Glomerular visceral epithelial cell (primary cell): ENCODE results near the gene CRYBB1.

Experiments
- DNase-seq: peaks from one replicate; pipeline ENCODE4 v3.0.0-alpha.2; 2016; ENCODE audit errors: extremely low spot score

Gene CRYBB1

GRCh38 chr22:26617271-26618199 is at the start of gene CRYBB1:
CRYBB1 (minus strand) TSS chr22:26618027; CDS start chr22:26616319, 1,708 bp downstream.
- no peak for DNase-seq

- no peak for DNase-seq
Observed at GRCh38 chr22:26667140-26667539, 49.3 kb upstream of the CRYBB1 start.

GRCh38 chr22:26665813-26666231 is 48.0 kb upstream of the CRYBB1 start:
- no peak for DNase-seq

GRCh38 chr22:26663374-26663923 is 45.6 kb upstream of the CRYBB1 start:
- no peak for DNase-seq

GRCh38 chr22:26662160-26662559 is 44.3 kb upstream of the CRYBB1 start:
- DNase-seq = no peak

- DNase-seq = no peak
Observed at GRCh38 chr22:26660961-26661578, 43.2 kb upstream of the CRYBB1 start.

GRCh38 chr22:26660356-26660755 is 42.5 kb upstream of the CRYBB1 start:
- no peak for DNase-seq

GRCh38 chr22:26658671-26659478 is 41.0 kb upstream of the CRYBB1 start:
- peak; percentile 90 for DNase-seq

- no peak for DNase-seq
Observed at GRCh38 chr22:26658161-26658560, 40.3 kb upstream of the CRYBB1 start.

GRCh38 chr22:26656891-26657851 is 39.3 kb upstream of the CRYBB1 start, which contains the start of gene MIAT:
MIAT (plus strand) TSS chr22:26657588.
- DNase-seq = no peak

GRCh38 chr22:26651815-26652214 is 34.0 kb upstream of the CRYBB1 start:
- no peak for DNase-seq

- DNase-seq = no peak
Observed at GRCh38 chr22:26650722-26651421, 33.0 kb upstream of the CRYBB1 start.

GRCh38 chr22:26648528-26649388 is 30.9 kb upstream of the CRYBB1 start:
- DNase-seq = no peak

GRCh38 chr22:26648011-26648497 is 30.2 kb upstream of the CRYBB1 start:
- DNase-seq = peak; percentile 47

GRCh38 chr22:26646158-26646557 is 28.3 kb upstream of the CRYBB1 start:
- DNase-seq = no peak

- no peak for DNase-seq
Observed at GRCh38 chr22:26643418-26644100, 25.7 kb upstream of the CRYBB1 start.

GRCh38 chr22:26642465-26643417 is 24.9 kb upstream of the CRYBB1 start:
- no peak for DNase-seq
